RWPE2 (cell line): ENCODE data around the gene SPINK8.
"Not testable (repeated sequence)": the region's sequence is repeated elsewhere in the genome, so short reads cannot be mapped to it uniquely, and the experiment has no call there.

ENCODE experiments used
- ATAC-seq: fragments of 200-7000 bp; cut with Tn5 transposase; 3 replicates; pipeline ENCODE4 v1.9.1; 2021; ENCODE audit warnings: low read depth
- DNase-seq: peaks from one replicate; pipeline ENCODE4 v3.0.0-alpha.2; 2020; ENCODE audit warnings: low spot score
- H3K27ac ChIP-seq: fragments of 450-650 bp; 2 replicates; pipeline ENCODE4 v1.5.1; 2017; ENCODE audit warnings: mild to moderate bottlenecking; ENCODE audit not compliant: poor library complexity, severe bottlenecking
- H3K27me3 ChIP-seq: fragments of 250-450 bp; sonication (Bioruptor Pico); 2 replicates; pipeline ENCODE4 v1.5.1; 2021; ENCODE audit warnings: mild to moderate bottlenecking, moderate library complexity; ENCODE audit not compliant: insufficient read depth, poor library complexity, severe bottlenecking
- H3K36me3 ChIP-seq: fragments of 250-450 bp; sonication (Bioruptor Pico); 2 replicates; pipeline ENCODE4 v1.5.1; 2020; ENCODE audit warnings: low read depth, mild to moderate bottlenecking, moderate library complexity
- H3K4me1 ChIP-seq: fragments of 250-450 bp; sonication (Bioruptor Pico); 2 replicates; pipeline ENCODE4 v1.5.1; 2021; ENCODE audit warnings: mild to moderate bottlenecking, moderate library complexity; ENCODE audit not compliant: insufficient read depth, poor library complexity, severe bottlenecking
- H3K4me3 ChIP-seq: fragments of 250-450 bp; sonication (Bioruptor Pico); 2 replicates; pipeline ENCODE4 v1.5.1; 2021; ENCODE audit warnings: mild to moderate bottlenecking, moderate library complexity; ENCODE audit not compliant: severe bottlenecking
- H3K9me3 ChIP-seq: fragments of 250-450 bp; sonication (Bioruptor Pico); 2 replicates; pipeline ENCODE4 v1.5.1; 2021; ENCODE audit warnings: mild to moderate bottlenecking, moderate library complexity; ENCODE audit not compliant: severe bottlenecking
- TF ChIP-seq, protein P1 (sequence below): fragments of 450-650 bp; IDR thresholded peaks from one replicate; pipeline ENCODE4 v1.5.1; 2017; ENCODE audit warnings: mild to moderate bottlenecking, moderate library complexity; ENCODE audit not compliant: poor library complexity, severe bottlenecking

The SPINK8 gene

DNA sequence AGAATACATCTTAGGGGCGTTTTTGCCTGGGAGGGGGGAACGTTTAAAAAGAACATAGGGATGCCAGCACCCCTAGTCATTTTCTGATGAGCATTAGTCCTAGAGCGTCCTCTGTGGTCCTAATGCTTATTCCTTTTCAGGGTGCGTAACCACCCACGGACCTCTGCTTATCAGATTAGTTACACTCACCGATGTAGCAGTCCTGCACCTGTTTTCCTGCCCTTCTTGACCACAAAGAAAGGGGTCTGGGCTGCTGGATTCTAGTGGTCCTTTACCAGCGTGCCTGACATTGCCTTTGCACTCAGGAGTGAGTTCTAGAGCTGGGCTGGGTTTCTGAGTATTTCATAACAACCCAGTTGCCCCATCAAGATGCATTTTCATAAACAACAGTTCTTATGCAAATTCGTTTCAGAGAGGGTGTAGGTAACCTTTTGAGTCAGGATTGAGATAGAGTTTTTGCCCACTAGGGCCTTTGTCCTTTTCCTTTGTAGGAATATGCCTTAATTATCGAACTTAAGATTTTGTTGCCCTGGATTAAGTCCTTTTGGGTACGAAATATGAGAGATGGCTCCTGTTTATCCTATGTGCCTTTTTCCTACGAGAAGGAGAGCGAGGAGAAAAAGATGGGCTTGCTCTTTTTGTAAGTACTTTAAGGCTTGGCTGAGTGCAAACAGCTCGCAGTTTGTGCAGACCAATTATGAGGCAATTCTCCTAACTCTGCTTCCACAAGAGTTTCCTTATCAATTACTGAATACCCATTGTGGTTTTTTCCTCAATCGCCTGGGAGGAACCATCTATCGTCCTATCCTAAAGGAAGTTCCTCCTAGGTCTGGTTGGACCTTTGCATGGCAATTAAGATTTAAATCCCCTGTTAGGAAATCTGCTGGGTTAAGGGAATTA is at the start of gene SPINK8:
Gene SPINK8 (minus strand): TSS at position 316 of the 900 bp plus-strand sequence. CDS start 5,320 bp downstream, outside the sequence.
- not testable (repeated sequence) for H3K4me1 ChIP-seq, H3K9me3 ChIP-seq, ATAC-seq, DNase-seq, H3K27me3 ChIP-seq, H3K27ac ChIP-seq, H3K4me3 ChIP-seq, H3K36me3 ChIP-seq

DNA sequence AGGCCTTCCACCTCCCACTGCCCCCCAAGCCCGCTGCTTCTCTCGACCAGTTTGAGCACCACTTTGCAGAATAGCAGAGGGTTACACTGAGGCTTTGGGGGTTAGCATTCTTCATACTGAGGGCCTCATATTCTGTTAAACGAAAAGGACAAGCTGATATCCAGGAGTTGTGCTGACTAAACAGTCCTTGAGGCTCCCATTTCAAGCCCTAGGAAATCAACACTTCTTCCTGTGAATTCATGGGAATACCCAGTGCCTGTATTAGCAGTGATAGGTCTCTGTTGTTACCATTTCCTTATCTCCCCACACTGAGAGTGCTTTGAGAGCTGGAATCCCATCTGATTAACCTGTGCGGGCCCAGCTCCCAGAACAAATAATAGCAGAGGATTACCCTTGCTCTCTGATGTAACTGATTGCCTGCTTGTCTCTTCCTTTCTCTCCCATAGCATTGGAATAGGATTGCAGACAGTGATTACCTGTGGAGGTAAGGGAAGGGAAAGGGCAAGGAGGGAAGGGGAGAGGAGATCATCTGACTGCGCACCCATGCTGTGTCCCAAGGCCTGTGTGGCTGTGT is 39.5 kb upstream of the SPINK8 start:
- H3K36me3 ChIP-seq: no peaks in the 10 kb centered on the region

DNA sequence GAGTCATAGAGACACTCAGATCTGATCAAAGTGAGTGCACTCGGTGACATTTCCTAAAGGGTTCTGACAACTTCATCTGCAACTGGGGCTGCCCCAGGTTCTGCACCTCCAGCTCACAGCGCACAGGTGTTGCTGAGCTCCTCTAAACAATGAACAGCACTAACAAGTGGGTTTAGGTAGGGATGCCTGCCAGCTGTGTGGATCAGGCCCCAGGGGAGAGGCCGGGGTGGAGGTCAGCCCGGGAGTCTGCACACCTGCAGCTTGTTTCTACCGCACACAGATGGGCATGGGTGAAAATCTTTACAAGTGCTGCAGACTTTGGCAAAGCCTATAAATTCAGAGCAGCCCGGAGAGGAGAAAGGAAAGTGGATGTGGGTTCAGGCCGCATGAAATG is 38.9 kb upstream of the SPINK8 start:
- TF ChIP-seq, protein P1, sequence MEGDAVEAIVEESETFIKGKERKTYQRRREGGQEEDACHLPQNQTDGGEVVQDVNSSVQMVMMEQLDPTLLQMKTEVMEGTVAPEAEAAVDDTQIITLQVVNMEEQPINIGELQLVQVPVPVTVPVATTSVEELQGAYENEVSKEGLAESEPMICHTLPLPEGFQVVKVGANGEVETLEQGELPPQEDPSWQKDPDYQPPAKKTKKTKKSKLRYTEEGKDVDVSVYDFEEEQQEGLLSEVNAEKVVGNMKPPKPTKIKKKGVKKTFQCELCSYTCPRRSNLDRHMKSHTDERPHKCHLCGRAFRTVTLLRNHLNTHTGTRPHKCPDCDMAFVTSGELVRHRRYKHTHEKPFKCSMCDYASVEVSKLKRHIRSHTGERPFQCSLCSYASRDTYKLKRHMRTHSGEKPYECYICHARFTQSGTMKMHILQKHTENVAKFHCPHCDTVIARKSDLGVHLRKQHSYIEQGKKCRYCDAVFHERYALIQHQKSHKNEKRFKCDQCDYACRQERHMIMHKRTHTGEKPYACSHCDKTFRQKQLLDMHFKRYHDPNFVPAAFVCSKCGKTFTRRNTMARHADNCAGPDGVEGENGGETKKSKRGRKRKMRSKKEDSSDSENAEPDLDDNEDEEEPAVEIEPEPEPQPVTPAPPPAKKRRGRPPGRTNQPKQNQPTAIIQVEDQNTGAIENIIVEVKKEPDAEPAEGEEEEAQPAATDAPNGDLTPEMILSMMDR: no peak
- ATAC-seq (no peak), DNase-seq (no peak)
- Histone ChIP-seq H3K4me1 (no peaks in the 10 kb centered on the region), H3K27me3 (no peaks in the 10 kb centered on the region), H3K4me3 (no peak overlapping the region), H3K27ac (no peak overlapping the region), H3K36me3 (no peaks in the 10 kb centered on the region), H3K9me3 (no peaks in the 10 kb centered on the region)

More for the DNA sequence above, 39.5 kb upstream of the SPINK8 start:
- no peaks in the 10 kb centered on the region for H3K4me1 ChIP-seq
- H3K9me3 ChIP-seq: no peaks in the 10 kb centered on the region
- TF ChIP-seq, protein P1: no peak
- H3K4me3 ChIP-seq: no peak overlapping the region
- H3K27me3 ChIP-seq: no peaks in the 10 kb centered on the region
- DNase-seq (no peak), ATAC-seq (no peak)
- no peak overlapping the region for H3K27ac ChIP-seq

DNA sequence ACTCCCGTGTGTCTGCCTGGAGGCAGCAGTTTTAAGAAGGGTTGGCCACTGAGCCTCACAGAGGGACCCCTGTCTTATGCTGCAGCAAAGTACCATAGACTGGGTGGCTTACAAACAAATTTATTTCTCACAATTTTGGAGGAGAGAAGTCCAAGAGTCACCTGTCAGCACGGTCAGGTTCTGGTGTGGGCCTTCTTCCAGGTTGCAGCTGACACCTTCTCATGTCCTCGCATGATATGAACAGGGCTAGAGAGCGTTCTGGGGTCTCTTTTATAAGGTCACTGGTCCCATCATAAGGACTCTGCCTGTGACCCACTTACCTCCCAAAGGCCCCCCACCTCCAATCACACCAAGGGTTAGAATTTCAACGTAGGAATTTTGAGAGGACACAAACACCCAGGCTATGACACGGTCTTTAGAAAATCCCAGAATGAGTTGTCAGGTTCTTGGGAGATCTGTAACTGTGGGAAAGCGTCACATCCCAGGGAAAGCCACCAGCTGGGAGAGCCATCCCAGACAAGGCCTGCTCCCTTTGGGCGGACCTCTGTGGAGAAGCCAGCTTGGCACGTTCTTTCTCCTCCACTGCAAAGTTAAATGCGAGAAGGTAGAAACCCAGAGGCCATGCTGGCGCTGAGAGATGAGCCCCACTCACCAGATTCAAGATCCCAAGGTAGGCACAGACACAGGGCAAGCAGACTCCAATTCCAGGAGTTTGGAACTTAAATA is 38.4 kb upstream of the SPINK8 start, which contains the start of gene FBXW12:
Gene FBXW12 (plus strand): TSS at position 569 of the 726 bp plus-strand sequence. CDS start 549 bp downstream, outside the sequence.
- no peaks in the 10 kb centered on the region for H3K36me3 ChIP-seq
- TF ChIP-seq, protein P1: no peak
- no peaks in the 10 kb centered on the region for H3K27me3 ChIP-seq
- DNase-seq (no peak), ATAC-seq (no peak)
- no peaks in the 10 kb centered on the region for H3K4me1 ChIP-seq
- no peak within 1 kb of the TSS for H3K27ac ChIP-seq
- H3K9me3 ChIP-seq: no peaks in the 10 kb centered on the region
- H3K4me3 ChIP-seq: no peak within 1 kb of the TSS

DNA sequence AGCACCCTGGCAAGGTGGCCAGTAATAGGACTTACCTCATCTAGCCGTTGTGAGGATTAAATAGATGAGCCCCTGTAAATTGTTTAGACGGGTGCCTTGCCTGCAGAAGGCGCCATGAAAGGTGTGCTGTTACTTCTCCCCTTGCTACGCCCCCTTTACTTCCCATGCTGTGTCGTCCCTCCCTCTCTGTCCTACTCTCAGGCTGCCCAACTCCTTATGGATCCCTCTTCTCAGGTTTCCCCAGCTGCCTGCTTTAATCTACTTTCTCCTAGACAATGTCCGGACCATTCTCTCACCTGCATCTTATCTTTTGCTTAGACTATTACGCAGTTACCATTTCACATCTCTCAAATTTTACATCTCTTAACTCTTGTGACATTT is 36.9 kb upstream of the SPINK8 start:
- TF ChIP-seq, protein P1: no peak
- H3K27me3 ChIP-seq: no peaks in the 10 kb centered on the region
- no peak for DNase-seq
- no peak overlapping the region for H3K4me3 ChIP-seq
- no peaks in the 10 kb centered on the region for H3K36me3 ChIP-seq
- ATAC-seq: no peak
- no peaks in the 10 kb centered on the region for H3K9me3 ChIP-seq
- no peaks in the 10 kb centered on the region for H3K4me1 ChIP-seq
- no peak overlapping the region for H3K27ac ChIP-seq
